Stomach (tissue), 4 donors: ENCODE results near the gene HINT3.

ENCODE experiments used
- POLR2AphosphoS5 ChIP-seq, 3 donors: sonication (generic); formaldehyde crosslinking; IDR thresholded peaks; one replicate each; pipeline ENCODE4 v1.6.1; 2016; ENCODE audit warnings: antibody characterized with exemption in 3 of 3
- TF ChIP-seq, protein P1 (sequence below), 7 experiments: fragments of 450-650 bp in 4 of 7; fragments of 200-600 bp in 3 of 7; sonication (generic) in 3 of 7; IDR thresholded peaks; one replicate each; pipeline ENCODE4 v1.5.1; 2016 to 2019; ENCODE audit warnings: antibody characterized with exemption in 7 of 7, control low read depth in 2 of 7, mild to moderate bottlenecking in 1 of 7

GRCh38 chr6:125940247-125941041 is 16.1 kb upstream of the HINT3 start:
- TF ChIP-seq, protein P1, sequence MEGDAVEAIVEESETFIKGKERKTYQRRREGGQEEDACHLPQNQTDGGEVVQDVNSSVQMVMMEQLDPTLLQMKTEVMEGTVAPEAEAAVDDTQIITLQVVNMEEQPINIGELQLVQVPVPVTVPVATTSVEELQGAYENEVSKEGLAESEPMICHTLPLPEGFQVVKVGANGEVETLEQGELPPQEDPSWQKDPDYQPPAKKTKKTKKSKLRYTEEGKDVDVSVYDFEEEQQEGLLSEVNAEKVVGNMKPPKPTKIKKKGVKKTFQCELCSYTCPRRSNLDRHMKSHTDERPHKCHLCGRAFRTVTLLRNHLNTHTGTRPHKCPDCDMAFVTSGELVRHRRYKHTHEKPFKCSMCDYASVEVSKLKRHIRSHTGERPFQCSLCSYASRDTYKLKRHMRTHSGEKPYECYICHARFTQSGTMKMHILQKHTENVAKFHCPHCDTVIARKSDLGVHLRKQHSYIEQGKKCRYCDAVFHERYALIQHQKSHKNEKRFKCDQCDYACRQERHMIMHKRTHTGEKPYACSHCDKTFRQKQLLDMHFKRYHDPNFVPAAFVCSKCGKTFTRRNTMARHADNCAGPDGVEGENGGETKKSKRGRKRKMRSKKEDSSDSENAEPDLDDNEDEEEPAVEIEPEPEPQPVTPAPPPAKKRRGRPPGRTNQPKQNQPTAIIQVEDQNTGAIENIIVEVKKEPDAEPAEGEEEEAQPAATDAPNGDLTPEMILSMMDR (IDR thresholded peaks at IDR 0.05) = no peak
- no peak for TF ChIP-seq POLR2AphosphoS5 (IDR thresholded peaks at IDR 0.05)
